ENCODE data around the gene CAMK2A.

Gene CAMK2A

DNA sequence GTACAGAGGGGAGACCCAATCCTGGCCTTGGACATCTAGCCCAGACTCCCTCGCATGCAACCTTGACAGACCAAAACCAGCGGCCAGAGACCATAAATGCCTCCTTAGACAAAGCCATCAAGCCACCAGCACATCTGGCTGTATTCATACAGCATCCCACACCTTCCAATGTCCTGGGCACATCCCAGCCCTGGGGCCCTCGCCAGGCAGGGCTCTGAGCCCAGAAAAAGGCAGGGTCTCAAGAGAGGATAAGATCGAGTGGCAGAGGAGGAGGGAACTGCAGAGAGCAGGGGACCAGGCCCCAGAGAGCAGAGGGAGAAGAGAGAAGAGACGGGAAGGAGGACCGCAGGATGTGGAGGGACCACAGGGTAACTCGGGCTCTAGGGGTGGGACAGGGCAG, 45.4 kb downstream of the CAMK2A start:
- TF ChIP-seq, protein P1, sequence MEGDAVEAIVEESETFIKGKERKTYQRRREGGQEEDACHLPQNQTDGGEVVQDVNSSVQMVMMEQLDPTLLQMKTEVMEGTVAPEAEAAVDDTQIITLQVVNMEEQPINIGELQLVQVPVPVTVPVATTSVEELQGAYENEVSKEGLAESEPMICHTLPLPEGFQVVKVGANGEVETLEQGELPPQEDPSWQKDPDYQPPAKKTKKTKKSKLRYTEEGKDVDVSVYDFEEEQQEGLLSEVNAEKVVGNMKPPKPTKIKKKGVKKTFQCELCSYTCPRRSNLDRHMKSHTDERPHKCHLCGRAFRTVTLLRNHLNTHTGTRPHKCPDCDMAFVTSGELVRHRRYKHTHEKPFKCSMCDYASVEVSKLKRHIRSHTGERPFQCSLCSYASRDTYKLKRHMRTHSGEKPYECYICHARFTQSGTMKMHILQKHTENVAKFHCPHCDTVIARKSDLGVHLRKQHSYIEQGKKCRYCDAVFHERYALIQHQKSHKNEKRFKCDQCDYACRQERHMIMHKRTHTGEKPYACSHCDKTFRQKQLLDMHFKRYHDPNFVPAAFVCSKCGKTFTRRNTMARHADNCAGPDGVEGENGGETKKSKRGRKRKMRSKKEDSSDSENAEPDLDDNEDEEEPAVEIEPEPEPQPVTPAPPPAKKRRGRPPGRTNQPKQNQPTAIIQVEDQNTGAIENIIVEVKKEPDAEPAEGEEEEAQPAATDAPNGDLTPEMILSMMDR (IDR thresholded peaks at IDR 0.05; ENCODE audit: borderline replicate concordance, insufficient read depth, low read depth, low read length) = no peak
- no peak overlapping the region for H3K4me3 ChIP-seq (ENCODE audit: low read depth, low read length)

DNA sequence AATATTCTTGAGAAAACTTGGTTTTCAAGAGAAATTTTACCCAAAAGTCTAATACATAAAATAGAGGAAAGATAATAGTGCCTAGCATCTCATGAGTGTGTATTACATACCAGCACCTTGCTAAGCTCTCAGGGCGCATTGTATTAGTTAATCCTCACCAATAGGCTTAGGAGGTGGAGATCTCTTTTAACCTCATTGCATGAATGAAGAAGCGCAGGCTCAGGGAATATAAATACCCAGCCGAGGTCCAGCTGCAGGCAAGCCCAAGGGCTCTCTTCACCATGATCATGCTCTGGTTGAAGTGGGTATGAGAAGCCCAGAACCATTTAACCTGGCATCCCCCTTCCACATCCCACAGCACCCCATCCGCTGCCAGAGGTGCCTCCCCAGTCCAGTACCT, 46.0 kb downstream of the CAMK2A start:
- no peak overlapping the region for H3K4me3 ChIP-seq (ENCODE audit: low read depth, low read length)
- TF ChIP-seq, protein P1 (IDR thresholded peaks at IDR 0.05; ENCODE audit: borderline replicate concordance, insufficient read depth, low read depth, low read length) = no peak

DNA sequence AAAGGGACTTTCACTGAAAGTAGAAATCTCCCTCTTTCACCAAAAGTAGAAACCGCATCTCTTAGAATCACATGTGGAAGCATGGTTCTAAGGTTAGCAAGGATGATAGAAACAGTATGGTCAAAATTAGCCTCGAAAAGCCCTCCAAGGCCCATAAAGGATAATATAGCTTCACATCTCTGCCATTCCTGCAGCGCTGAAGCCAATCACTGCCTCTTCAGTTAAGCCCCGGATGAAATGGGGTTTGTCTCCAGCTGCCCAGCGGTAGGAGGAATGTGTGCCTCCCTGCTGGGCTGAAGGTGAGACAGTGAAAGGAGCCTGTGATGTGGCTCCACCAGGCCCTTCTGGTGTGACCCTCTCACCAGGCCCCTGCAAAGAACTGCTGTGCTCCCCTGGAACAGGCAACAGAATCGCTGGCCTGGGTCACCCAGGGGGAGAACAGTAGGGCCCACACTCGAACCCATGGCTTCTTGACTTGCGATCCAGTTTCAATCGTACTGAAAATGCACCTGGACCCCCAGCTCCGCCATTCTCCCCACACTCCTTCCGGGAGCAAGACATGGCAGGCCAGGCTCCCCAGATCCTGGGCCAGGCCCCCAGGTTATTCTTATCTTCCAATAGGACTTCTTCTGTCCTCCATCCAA, 47.2 kb downstream of the CAMK2A start:
- no peak overlapping the region for H3K4me3 ChIP-seq (ENCODE audit: low read depth, low read length)
- TF ChIP-seq, protein P1 (IDR thresholded peaks at IDR 0.05; ENCODE audit: borderline replicate concordance, insufficient read depth, low read depth, low read length) = no peak

DNA sequence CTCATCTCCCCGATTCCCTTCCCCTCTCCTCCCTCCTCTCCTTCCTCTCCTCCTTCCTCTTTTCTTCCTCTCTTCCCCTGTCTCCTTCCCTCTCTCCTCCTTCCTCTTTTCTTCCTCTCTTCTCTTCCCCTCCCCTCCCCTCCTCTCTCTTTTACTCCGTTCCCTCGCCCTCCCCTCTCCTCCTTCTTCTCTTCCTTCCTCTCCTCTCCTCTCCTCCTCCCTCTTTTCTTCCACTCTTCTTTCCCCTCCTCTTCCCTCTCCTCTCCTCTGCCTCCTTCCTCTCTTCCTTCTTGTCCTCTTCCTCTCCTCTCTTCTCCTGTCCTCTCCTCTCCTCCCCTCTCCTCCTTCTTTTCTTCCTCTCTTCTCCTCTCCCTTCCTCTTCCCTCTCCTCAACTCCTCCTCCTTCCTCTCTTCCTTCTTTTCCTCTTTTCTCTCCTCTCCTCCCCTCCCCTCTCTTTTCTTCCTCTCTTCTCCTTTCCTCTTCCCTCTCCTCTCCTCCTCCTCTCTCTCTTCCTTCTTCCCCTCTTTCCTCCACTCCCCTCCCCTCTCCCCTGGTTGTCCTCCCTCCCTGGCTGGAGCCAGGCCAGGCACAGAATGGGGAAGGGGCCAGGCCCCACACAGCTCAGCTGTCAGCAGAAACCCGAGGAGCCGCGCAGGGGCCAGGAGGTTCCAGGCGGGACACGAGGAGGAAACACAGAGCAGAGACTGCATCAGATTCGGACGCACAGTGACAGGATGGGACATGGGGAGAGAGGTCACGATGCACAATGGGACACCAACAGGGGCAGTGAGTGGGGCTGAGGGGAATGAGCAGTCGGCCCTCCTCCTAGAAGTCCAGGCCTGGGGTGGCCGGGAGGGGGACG, 48.0 kb downstream of the CAMK2A start:
- no peak overlapping the region for H3K4me3 ChIP-seq (ENCODE audit: low read depth, low read length)
- TF ChIP-seq, protein P1 (IDR thresholded peaks at IDR 0.05; ENCODE audit: borderline replicate concordance, insufficient read depth, low read depth, low read length) = no peak

DNA sequence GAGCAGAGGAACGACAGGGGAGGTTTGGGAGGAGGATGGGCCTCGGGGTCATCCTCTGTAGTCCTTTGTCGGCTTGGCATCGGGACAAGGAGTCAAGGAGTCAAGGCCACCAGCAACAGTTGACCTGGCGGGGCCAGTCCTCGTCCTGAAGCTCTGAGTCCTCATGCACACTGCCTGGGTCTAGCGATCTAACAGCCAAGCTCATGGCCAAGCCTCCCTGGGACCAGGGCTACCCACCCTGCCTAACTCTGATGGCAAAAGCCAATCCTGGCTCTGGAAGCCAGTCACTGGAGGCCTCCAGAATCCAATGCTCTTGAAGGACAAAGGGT, 49.8 kb downstream of the CAMK2A start:
- TF ChIP-seq, protein P1 (IDR thresholded peaks at IDR 0.05; ENCODE audit: borderline replicate concordance, insufficient read depth, low read depth, low read length) = no peak
- no peak overlapping the region for H3K4me3 ChIP-seq (ENCODE audit: low read depth, low read length)

DNA sequence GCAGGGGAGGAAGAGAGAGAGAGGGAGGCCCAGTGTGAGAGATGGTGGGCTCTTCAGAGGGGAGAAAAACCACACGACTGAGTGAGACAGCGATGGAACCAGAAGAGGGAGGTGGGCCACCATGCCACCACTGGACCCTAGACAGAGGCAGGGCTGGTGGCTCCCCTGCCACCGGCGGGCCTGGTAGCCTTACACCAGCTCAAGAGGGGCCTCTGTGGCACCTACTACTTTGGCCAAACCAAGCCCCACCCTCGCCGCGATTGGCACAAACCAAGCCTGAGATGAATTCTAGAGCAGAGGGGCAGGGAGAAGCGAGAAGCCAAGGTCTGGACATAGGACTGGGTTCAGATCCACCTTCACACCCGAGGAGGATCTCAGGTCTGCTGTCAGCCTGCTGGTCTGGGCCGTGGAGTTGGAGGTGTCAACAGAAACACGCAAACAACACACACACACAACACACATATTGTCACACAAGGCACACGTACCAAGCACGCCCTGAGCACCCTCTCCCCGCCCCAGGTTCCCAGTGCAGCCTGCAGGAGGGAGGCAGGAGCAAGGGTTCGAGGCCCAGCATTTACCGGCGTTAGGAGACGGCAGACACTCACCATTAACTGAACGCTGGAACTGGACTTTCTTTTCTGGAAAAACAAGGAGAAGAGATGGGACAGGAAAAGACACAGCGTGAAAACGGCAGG, 50.3 kb downstream of the CAMK2A start:
- TF ChIP-seq, protein P1 (IDR thresholded peaks at IDR 0.05; ENCODE audit: borderline replicate concordance, insufficient read depth, low read depth, low read length) = no peak
- H3K4me3 ChIP-seq (ENCODE audit: low read depth, low read length) = no peak overlapping the region

Measured in GM12875 (cell line).